H9 (cell line): Measurements from ENCODE around the gene CCDC33. TPM values are rescaled to one million over a fixed set of nuclear protein-coding genes. Genes with fewer than 3 reads are reported as not detected.

Experiments used
- DNase-seq: peaks from one replicate; pipeline ENCODE4 v3.0.0-alpha.2; 2017
- H2AFZ ChIP-seq: one replicate; pipeline ENCODE4 v1.6.1; 2013; ENCODE audit warnings: mild to moderate bottlenecking, low read length, control low read depth, moderate library complexity
- H2AK5ac ChIP-seq: 2 replicates; pipeline ENCODE4 v1.6.1; 2013; ENCODE audit warnings: low read length, control low read depth, mixed read lengths; ENCODE audit not compliant: insufficient read length
- H2BK120ac ChIP-seq: one replicate; pipeline ENCODE4 v1.6.1; 2013; ENCODE audit warnings: low read depth, mild to moderate bottlenecking, low read length, control low read depth, inconsistent platforms; ENCODE audit not compliant: poor library complexity, severe bottlenecking
- H2BK12ac ChIP-seq: 2 replicates; pipeline ENCODE4 v1.6.1; 2013; ENCODE audit warnings: low read length, control low read depth, mixed read lengths, low read depth; ENCODE audit not compliant: insufficient read length
- H2BK15ac ChIP-seq: 2 replicates; pipeline ENCODE4 v1.6.1; 2013; ENCODE audit warnings: low read depth, low read length, control low read depth
- H2BK20ac ChIP-seq: one replicate; pipeline ENCODE4 v1.6.1; 2013; ENCODE audit warnings: low read depth, mild to moderate bottlenecking, low read length, control low read depth, inconsistent platforms; ENCODE audit not compliant: poor library complexity, severe bottlenecking
- H2BK5ac ChIP-seq: 2 replicates; pipeline ENCODE4 v1.6.1; 2013; ENCODE audit warnings: low read length, control low read depth, mixed read lengths; ENCODE audit not compliant: insufficient read length
- H3K14ac ChIP-seq: 2 replicates; pipeline ENCODE4 v1.6.1; 2013; ENCODE audit warnings: low read length, control low read depth; ENCODE audit not compliant: insufficient read depth
- H3K18ac ChIP-seq: 2 replicates; pipeline ENCODE4 v1.6.1; 2013; ENCODE audit warnings: low read depth, mild to moderate bottlenecking, mixed read lengths, low read length, control low read depth; ENCODE audit not compliant: insufficient read length
- H3K23ac ChIP-seq: 2 replicates; pipeline ENCODE4 v1.6.1; 2013; ENCODE audit warnings: low read length, control low read depth, mixed read lengths, low read depth; ENCODE audit not compliant: insufficient read length
- H3K23me2 ChIP-seq: 2 replicates; pipeline ENCODE4 v1.6.1; 2013; ENCODE audit warnings: low read depth, mild to moderate bottlenecking, mixed read lengths, low read length, control low read depth; ENCODE audit not compliant: insufficient read length, poor library complexity, severe bottlenecking
- H3K27ac ChIP-seq: 2 replicates; pipeline ENCODE4 v1.5.1; 2013; ENCODE audit warnings: low read length, control low read depth, mixed read lengths, low read depth; ENCODE audit not compliant: insufficient read length
- H3K27me3 ChIP-seq: 2 replicates; pipeline ENCODE4 v1.6.1; 2013; ENCODE audit warnings: low read length, control low read depth, inconsistent platforms; ENCODE audit not compliant: insufficient read depth
- H3K4ac ChIP-seq: 2 replicates; pipeline ENCODE4 v1.6.1; 2013; ENCODE audit warnings: low read depth, mild to moderate bottlenecking, control low read depth, inconsistent platforms, low read length, moderate library complexity
- H3K4me1 ChIP-seq: 2 replicates; pipeline ENCODE4 v1.6.1; 2013; ENCODE audit warnings: low read length, control low read depth, inconsistent platforms; ENCODE audit not compliant: insufficient read depth
- H3K4me2 ChIP-seq: 2 replicates; pipeline ENCODE4 v1.6.1; 2013; ENCODE audit warnings: low read length, control low read depth, mixed read lengths; ENCODE audit not compliant: insufficient read length, insufficient read depth
- H3K56ac ChIP-seq: 2 replicates; pipeline ENCODE4 v1.6.1; 2013; ENCODE audit warnings: low read depth, mild to moderate bottlenecking, mixed read lengths, low read length, control low read depth; ENCODE audit not compliant: insufficient read length
- H3K79me1 ChIP-seq: 2 replicates; pipeline ENCODE4 v1.6.1; 2013; ENCODE audit warnings: low read depth, mild to moderate bottlenecking, moderate library complexity, low read length, control low read depth, inconsistent platforms; ENCODE audit not compliant: insufficient read depth, poor library complexity, severe bottlenecking
- H3K79me2 ChIP-seq: 2 replicates; pipeline ENCODE4 v1.6.1; 2013; ENCODE audit warnings: low read length, control low read depth, inconsistent platforms; ENCODE audit not compliant: insufficient read depth
- H3K9ac ChIP-seq: 2 replicates; pipeline ENCODE4 v1.6.1; 2013; ENCODE audit warnings: low read length, control low read depth, mixed read lengths; ENCODE audit not compliant: insufficient read length; ENCODE audit errors: extremely low read depth
- H3K9me3 ChIP-seq: one replicate; pipeline ENCODE4 v1.6.1; 2013; ENCODE audit warnings: low read depth, low read length, inconsistent platforms; ENCODE audit not compliant: control insufficient read depth
- H3T11ph ChIP-seq: one replicate; pipeline ENCODE4 v1.6.1; 2013; ENCODE audit warnings: mild to moderate bottlenecking, low read length, control low read depth, inconsistent platforms
- H4K20me1 ChIP-seq: one replicate; pipeline ENCODE4 v1.6.1; 2013; ENCODE audit not compliant: control insufficient read depth, insufficient read length, insufficient read depth
- H4K5ac ChIP-seq: 2 replicates; pipeline ENCODE4 v1.6.1; 2013; ENCODE audit warnings: low read depth, mild to moderate bottlenecking, mixed read lengths, low read length, control low read depth; ENCODE audit not compliant: insufficient read length
- H4K8ac ChIP-seq: replicated peaks from 2 replicates; pipeline ENCODE4 v1.6.1; 2013; ENCODE audit warnings: low read length, control low read depth, mixed read lengths, low read depth; ENCODE audit not compliant: insufficient read length
- H4K91ac ChIP-seq: 2 replicates; pipeline ENCODE4 v1.6.1; 2013; ENCODE audit warnings: low read depth, mild to moderate bottlenecking, moderate library complexity, mixed read lengths, low read length, control low read depth; ENCODE audit not compliant: insufficient read length
- H3K27ac Mint-ChIP-seq, 3 experiments: 2 replicates in 2 of 3; 3 replicates in 1 of 3; pipeline ENCODE4 v1.8.0; 2020 to 2021; ENCODE audit warnings: mixed read lengths in 3 of 3, mild to moderate bottlenecking in 1 of 3, moderate library complexity in 1 of 3
- H3K27me3 Mint-ChIP-seq: 2 replicates; pipeline ENCODE4 v1.8.0; 2021; ENCODE audit warnings: low read depth, mild to moderate bottlenecking, moderate library complexity, mixed read lengths
- H3K36me3 Mint-ChIP-seq, 3 experiments: 2 replicates in 2 of 3; 3 replicates in 1 of 3; pipeline ENCODE4 v1.8.0; 2020 to 2021; ENCODE audit warnings: low read depth in 3 of 3, mixed read lengths in 3 of 3; ENCODE audit not compliant: insufficient read depth in 1 of 3
- H3K4me1 Mint-ChIP-seq, 2 experiments: 2 replicates each; pipeline ENCODE4 v1.8.0; 2020; ENCODE audit warnings: mixed read lengths in 2 of 2
- H3K4me3 Mint-ChIP-seq, 2 experiments: 2 replicates in 1 of 2; 3 replicates in 1 of 2; pipeline ENCODE4 v1.8.0; 2020 to 2021; ENCODE audit warnings: mild to moderate bottlenecking in 2 of 2, mixed read lengths in 2 of 2, moderate library complexity in 1 of 2
- H3K9me3 Mint-ChIP-seq, 2 experiments: 2 replicates in 1 of 2; 3 replicates in 1 of 2; pipeline ENCODE4 v1.8.0; 2020; ENCODE audit warnings: mild to moderate bottlenecking in 2 of 2, mixed read lengths in 2 of 2, moderate library complexity in 1 of 2
- WGBS: extraction: QIAGEN DNeasy Blood & Tissue Kit; methylation state at CpG from one replicate; pipeline ENCODE4 v1.1.7; 2013; ENCODE audit warnings: missing lambda C conversion rate, low lambda C conversion rate, mixed read lengths; ENCODE audit not compliant: insufficient read length; ENCODE audit errors: extremely low coverage; 5-methylcytosine and 5-hydroxymethylcytosine counted together
- total RNA-seq: library from RNA; stranded (reverse); gene quantifications from 2 replicates; pipeline ENCODE4 v1.2.1, GENCODE V29; 2021
- TF ChIP-seq, protein P1 (sequence below): fragments of 200-600 bp; sonication (generic); conservative IDR thresholded peaks from 3 replicates; pipeline ENCODE4 v1.8.0; 2021; ENCODE audit warnings: antibody characterized with exemption, mild to moderate bottlenecking

Gene CCDC33
- total RNA-seq, 1 experiment from 2014 or later = 4.6 TPM

DNA sequence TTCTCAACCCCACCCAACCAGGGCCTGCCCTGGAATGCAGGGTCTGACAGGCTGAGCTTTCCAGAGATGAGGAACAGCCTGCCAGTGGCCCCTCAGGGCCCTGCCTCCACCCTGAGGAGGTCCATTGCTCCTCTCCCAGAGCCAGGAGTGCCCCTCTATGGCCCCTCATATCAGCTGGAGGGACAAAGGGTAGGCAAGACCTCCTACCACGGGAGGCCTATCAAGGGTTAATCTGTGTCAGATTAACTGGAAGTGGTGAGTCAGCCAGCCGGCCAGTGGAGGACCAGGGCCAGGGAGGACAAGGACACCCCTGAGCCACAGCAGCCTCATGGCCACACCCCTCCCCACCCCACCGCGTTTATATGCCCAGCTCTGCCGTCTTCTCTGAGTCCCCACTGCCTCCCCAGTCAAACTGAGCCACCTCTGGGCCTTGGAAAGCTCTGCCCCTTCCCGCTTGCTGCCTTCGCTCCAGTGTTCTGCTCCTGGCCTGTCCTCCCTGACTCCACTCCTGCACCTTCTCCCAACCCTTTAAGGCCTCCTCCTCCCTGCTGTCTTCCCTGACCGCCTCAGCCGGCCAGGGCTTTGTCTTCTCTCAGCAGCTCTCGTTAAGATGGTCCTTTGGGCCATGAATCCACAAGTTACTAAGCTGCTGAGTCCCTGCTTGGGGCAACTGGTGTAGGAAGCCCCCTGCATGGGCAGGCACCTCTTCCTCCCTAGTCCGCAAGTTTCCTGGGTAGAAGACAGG is 6.5 kb downstream of the CCDC33 start:
- Histone ChIP-seq H2BK15ac (no peak overlapping the region), H3K9ac (no peak overlapping the region), H3K4ac (no peak overlapping the region), H4K20me1 (no peaks in the 10 kb centered on the region), H2BK120ac (no peak overlapping the region), H3K56ac (no peak overlapping the region), H2BK5ac (no peak overlapping the region), H3T11ph (no peak overlapping the region), H3K79me2 (no peaks in the 10 kb centered on the region), H3K27me3 (no peaks in the 10 kb centered on the region; the same call in 1 of the 2 replicates), H3K27ac (no peak overlapping the region), H2AK5ac (no peak overlapping the region), H3K23me2 (peaks cover 3% of the 10 kb centered on the region), H4K91ac (no peak overlapping the region), H2BK12ac (no peak overlapping the region), H4K5ac (no peak overlapping the region), H3K18ac (no peak overlapping the region), H4K8ac (no peak overlapping the region), H2AFZ (no peak overlapping the region), H3K79me1 (no peaks in the 10 kb centered on the region), H3K4me2 (no peak overlapping the region), H3K4me1 (peaks cover 4% of the 10 kb centered on the region; the same call in 1 of the 2 replicates), H2BK20ac (no peak overlapping the region), H3K23ac (no peak overlapping the region), H3K9me3 (no peaks in the 10 kb centered on the region), H3K14ac (no peak overlapping the region; the same call in 1 of the 2 replicates)
- H3K4me3 Mint-ChIP-seq = no peak overlapping the region
- H3K27me3 Mint-ChIP-seq = peaks cover 53% of the 10 kb centered on the region
- no peak for DNase-seq
- no CpG with 5 or more reads among the region's 11 CpGs for WGBS
- H3K9me3 Mint-ChIP-seq = no peaks in the 10 kb centered on the region
- peaks cover 35 to 55% of the 10 kb centered on the region in 2 experiments for H3K4me1 Mint-ChIP-seq
- peak overlapping the region in 1 of 3 experiments; percentile 62; a peak in 2 of 7 replicates for H3K27ac Mint-ChIP-seq
- H3K36me3 Mint-ChIP-seq = no peaks in the 10 kb centered on the region
- TF ChIP-seq, protein P1, sequence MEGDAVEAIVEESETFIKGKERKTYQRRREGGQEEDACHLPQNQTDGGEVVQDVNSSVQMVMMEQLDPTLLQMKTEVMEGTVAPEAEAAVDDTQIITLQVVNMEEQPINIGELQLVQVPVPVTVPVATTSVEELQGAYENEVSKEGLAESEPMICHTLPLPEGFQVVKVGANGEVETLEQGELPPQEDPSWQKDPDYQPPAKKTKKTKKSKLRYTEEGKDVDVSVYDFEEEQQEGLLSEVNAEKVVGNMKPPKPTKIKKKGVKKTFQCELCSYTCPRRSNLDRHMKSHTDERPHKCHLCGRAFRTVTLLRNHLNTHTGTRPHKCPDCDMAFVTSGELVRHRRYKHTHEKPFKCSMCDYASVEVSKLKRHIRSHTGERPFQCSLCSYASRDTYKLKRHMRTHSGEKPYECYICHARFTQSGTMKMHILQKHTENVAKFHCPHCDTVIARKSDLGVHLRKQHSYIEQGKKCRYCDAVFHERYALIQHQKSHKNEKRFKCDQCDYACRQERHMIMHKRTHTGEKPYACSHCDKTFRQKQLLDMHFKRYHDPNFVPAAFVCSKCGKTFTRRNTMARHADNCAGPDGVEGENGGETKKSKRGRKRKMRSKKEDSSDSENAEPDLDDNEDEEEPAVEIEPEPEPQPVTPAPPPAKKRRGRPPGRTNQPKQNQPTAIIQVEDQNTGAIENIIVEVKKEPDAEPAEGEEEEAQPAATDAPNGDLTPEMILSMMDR = no peak
